ENCODE data around the gene RARA. TPM values are rescaled to one million over a fixed set of nuclear protein-coding genes. Genes with fewer than 3 reads are reported as not detected.

Gene RARA
- total RNA-seq, 1 donor from 2014 or later, result 38.8 TPM

DNA sequence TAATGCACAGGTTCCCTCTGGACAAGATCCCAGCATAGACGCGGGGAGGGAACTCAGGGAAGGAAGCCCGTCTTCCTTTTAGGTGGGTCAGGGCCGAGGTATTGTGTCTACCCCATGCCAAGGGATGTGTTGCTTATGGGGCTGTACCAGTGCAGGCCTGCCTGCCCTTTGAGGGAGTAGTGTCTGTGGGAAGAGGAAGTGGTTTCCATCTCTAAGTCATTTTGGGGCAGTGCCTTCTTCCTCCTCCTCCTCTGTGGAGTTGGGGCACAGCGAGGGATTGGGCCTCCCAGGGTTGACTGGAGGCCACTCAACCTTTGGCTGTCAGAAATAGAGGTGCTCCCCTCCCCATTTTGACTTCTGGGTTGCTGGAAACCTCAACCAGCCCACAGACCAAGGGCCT lies 29.1 kb downstream of the RARA start:
- Mint-ChIP-seq H3K27me3 (ENCODE audit: low read depth, unreplicated experiment) (no peaks in the 10 kb centered on the region), H3K36me3 (ENCODE audit: low read depth, unreplicated experiment) (peaks cover 7% of the 10 kb centered on the region), H3K9me3 (ENCODE audit: unreplicated experiment) (no peaks in the 10 kb centered on the region), H3K4me3 (ENCODE audit: unreplicated experiment) (no peak overlapping the region), H3K4me1 (ENCODE audit: low read depth, unreplicated experiment) (peaks cover 6% of the 10 kb centered on the region), H3K27ac (ENCODE audit: unreplicated experiment) (no peak overlapping the region)
- Histone ChIP-seq H3K27me3 (ENCODE audit: insufficient read depth, low read length) (no peaks in the 10 kb centered on the region), H4K20me1 (ENCODE audit: insufficient read depth, low read length) (peaks cover 52% of the 10 kb centered on the region), H3K9ac (ENCODE audit: low read length) (no peak overlapping the region), H3K4me1 (ENCODE audit: insufficient read depth, low read length) (peaks cover 23% of the 10 kb centered on the region), H3K4me3 (ENCODE audit: insufficient read depth, low read depth, low read length) (no peak overlapping the region), H3K4me2 (ENCODE audit: low read length) (no peak overlapping the region), H3K36me3 (ENCODE audit: insufficient read depth, low read length) (peaks cover 4% of the 10 kb centered on the region), H2AFZ (ENCODE audit: low read depth, low read length) (no peak overlapping the region), H3K27ac (ENCODE audit: low read depth, low read length) (no peak overlapping the region), H3K79me2 (ENCODE audit: insufficient read depth, low read length) (peaks cover 50% of the 10 kb centered on the region), H3K9me3 (ENCODE audit: insufficient read depth, low read depth, low read length) (no peaks in the 10 kb centered on the region)
- DNase-seq (ENCODE audit: low read depth) (no peak), FAIRE-seq (no peak)
- TF ChIP-seq, protein P1, sequence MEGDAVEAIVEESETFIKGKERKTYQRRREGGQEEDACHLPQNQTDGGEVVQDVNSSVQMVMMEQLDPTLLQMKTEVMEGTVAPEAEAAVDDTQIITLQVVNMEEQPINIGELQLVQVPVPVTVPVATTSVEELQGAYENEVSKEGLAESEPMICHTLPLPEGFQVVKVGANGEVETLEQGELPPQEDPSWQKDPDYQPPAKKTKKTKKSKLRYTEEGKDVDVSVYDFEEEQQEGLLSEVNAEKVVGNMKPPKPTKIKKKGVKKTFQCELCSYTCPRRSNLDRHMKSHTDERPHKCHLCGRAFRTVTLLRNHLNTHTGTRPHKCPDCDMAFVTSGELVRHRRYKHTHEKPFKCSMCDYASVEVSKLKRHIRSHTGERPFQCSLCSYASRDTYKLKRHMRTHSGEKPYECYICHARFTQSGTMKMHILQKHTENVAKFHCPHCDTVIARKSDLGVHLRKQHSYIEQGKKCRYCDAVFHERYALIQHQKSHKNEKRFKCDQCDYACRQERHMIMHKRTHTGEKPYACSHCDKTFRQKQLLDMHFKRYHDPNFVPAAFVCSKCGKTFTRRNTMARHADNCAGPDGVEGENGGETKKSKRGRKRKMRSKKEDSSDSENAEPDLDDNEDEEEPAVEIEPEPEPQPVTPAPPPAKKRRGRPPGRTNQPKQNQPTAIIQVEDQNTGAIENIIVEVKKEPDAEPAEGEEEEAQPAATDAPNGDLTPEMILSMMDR (IDR thresholded peaks at IDR 0.05; ENCODE audit: insufficient read depth, low read depth, low read length), result no peak
- TF ChIP-seq EZH2 (IDR thresholded peaks at IDR 0.05; ENCODE audit: insufficient read depth, low read length), result no peak

DNA sequence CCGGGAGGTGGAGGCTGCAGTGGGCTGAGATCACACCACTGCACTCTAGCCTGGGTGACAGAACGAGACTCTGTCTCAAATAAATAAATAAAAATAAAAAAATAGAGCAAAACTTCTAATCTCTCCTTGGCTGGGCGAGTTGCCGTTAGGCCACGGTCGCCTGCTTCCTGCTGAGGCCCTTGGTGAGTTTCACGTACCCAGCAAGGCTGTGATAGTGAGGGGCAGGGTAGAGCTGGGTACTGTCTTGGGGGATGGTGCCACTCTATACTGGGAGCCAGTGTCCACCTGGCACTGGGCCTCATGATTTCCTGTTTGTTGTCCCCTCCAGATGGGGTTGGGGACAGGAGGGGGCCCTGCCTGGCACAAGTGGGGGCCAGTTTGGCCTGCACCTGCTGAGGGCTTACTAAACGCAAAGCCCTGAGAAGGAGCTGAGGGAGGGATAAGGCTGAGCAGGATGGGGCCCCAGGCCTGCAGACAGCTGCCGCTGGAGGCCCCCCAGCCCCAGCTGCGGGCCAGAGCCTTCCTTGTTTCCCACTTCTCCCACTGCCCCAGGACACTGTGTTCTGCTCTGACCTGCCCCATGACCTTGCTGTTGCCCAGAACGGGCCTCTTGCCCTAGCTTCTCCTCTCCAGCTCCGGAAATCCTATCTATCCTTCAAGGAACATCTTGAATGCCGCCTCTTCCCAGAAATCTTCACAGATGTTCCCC lies 30.1 kb downstream of the RARA start:
- Histone ChIP-seq H3K4me3 (ENCODE audit: insufficient read depth, low read depth, low read length) (no peak overlapping the region), H3K4me1 (ENCODE audit: insufficient read depth, low read length) (peaks cover 33% of the 10 kb centered on the region), H3K27ac (ENCODE audit: low read depth, low read length) (no peak overlapping the region), H2AFZ (ENCODE audit: low read depth, low read length) (no peak overlapping the region), H3K27me3 (ENCODE audit: insufficient read depth, low read length) (no peaks in the 10 kb centered on the region), H3K79me2 (ENCODE audit: insufficient read depth, low read length) (peaks cover 55% of the 10 kb centered on the region), H3K9me3 (ENCODE audit: insufficient read depth, low read depth, low read length) (no peaks in the 10 kb centered on the region), H3K36me3 (ENCODE audit: insufficient read depth, low read length) (peaks cover 4% of the 10 kb centered on the region), H4K20me1 (ENCODE audit: insufficient read depth, low read length) (peaks cover 55% of the 10 kb centered on the region), H3K9ac (ENCODE audit: low read length) (no peak overlapping the region), H3K4me2 (ENCODE audit: low read length) (no peak overlapping the region)
- FAIRE-seq (no peak), DNase-seq (ENCODE audit: low read depth) (no peak)
- Mint-ChIP-seq H3K36me3 (ENCODE audit: low read depth, unreplicated experiment) (peaks cover 7% of the 10 kb centered on the region), H3K4me1 (ENCODE audit: low read depth, unreplicated experiment) (peaks cover 6% of the 10 kb centered on the region), H3K27me3 (ENCODE audit: low read depth, unreplicated experiment) (no peaks in the 10 kb centered on the region), H3K27ac (ENCODE audit: unreplicated experiment) (no peak overlapping the region), H3K4me3 (ENCODE audit: unreplicated experiment) (no peak overlapping the region), H3K9me3 (ENCODE audit: unreplicated experiment) (no peaks in the 10 kb centered on the region)
- TF ChIP-seq EZH2 (IDR thresholded peaks at IDR 0.05; ENCODE audit: insufficient read depth, low read length), result no peak
- TF ChIP-seq, protein P1 (IDR thresholded peaks at IDR 0.05; ENCODE audit: insufficient read depth, low read depth, low read length), result no peak

DNA sequence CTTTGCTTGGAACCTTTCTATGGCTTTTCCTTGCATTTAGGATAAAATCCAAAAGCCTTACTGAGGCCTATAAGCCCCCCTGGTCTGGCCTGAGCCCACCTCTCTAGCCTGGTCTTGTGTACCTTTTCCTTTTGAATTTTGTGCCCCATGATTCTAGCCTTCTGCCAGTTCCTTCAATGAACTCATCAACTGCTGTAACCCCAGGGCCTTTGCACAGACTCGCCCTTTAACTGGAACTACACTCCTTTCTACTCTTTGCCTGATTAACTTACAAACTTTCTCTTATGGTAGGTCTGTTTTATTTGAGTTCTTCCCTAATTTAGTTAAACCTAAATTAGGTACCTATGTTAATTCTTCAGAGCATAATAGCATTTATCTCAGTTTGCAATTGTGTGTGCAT lies 31.3 kb downstream of the RARA start:
- Histone ChIP-seq H3K4me1 (ENCODE audit: insufficient read depth, low read length) (peaks cover 36% of the 10 kb centered on the region), H3K27me3 (ENCODE audit: insufficient read depth, low read length) (no peaks in the 10 kb centered on the region), H4K20me1 (ENCODE audit: insufficient read depth, low read length) (peaks cover 49% of the 10 kb centered on the region), H3K27ac (ENCODE audit: low read depth, low read length) (no peak overlapping the region), H3K79me2 (ENCODE audit: insufficient read depth, low read length) (peaks cover 54% of the 10 kb centered on the region), H3K36me3 (ENCODE audit: insufficient read depth, low read length) (peaks cover 4% of the 10 kb centered on the region), H3K9me3 (ENCODE audit: insufficient read depth, low read depth, low read length) (no peaks in the 10 kb centered on the region), H3K4me2 (ENCODE audit: low read length) (peak overlapping the region; percentile 95), H3K9ac (ENCODE audit: low read length) (peak overlapping the region; percentile 88), H2AFZ (ENCODE audit: low read depth, low read length) (no peak overlapping the region), H3K4me3 (ENCODE audit: insufficient read depth, low read depth, low read length) (peak overlapping the region; percentile 63)
- H3K27me3 Mint-ChIP-seq (ENCODE audit: low read depth, unreplicated experiment), result no peaks in the 10 kb centered on the region
- no peak for DNase-seq (ENCODE audit: low read depth)
- peaks cover 4% of the 10 kb centered on the region for H3K36me3 Mint-ChIP-seq (ENCODE audit: low read depth, unreplicated experiment)
- TF ChIP-seq, protein P1 (IDR thresholded peaks at IDR 0.05; ENCODE audit: insufficient read depth, low read depth, low read length), result no peak
- no peak for TF ChIP-seq EZH2 (IDR thresholded peaks at IDR 0.05; ENCODE audit: insufficient read depth, low read length)
- no peaks in the 10 kb centered on the region for H3K9me3 Mint-ChIP-seq (ENCODE audit: unreplicated experiment)
- peaks cover 8% of the 10 kb centered on the region for H3K4me1 Mint-ChIP-seq (ENCODE audit: low read depth, unreplicated experiment)
- H3K27ac Mint-ChIP-seq (ENCODE audit: unreplicated experiment), result peak overlapping the region; percentile 70
- H3K4me3 Mint-ChIP-seq (ENCODE audit: unreplicated experiment), result peak overlapping the region; percentile 82
- FAIRE-seq, result no peak
